Measurements from ENCODE around the gene USP17L15.
"Not testable (repeated sequence)": the region's sequence is repeated elsewhere in the genome, so short reads cannot be mapped to it uniquely, and the experiment has no call there.

The USP17L15 gene

DNA sequence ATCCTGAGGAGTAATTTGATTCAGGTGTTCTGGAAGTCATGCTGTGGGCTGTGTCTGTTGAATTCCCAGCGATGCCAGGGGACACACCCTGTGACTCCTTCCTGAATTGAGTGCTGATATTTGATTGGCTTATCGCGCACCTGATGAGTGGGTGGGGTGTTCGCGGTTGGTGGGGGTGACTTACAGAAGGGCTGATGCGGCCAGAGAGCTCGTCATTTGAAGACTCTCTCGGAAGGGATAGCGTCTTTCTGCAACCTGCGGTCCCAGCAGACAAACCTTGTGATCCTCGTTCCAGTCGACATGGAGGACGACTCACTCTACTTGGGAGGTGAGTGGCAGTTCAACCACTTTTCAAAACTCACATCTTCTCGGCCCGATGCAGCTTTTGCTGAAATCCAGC lies at the start of gene USP17L15:
Gene USP17L15, plus strand, starts transcription at position 301 of the 400 bp plus-strand sequence. Its CDS starts 0 bp downstream, at position 301.
- not testable (repeated sequence) for H3K27ac ChIP-seq

GRCh38 chr4:9210357-9210756 lies 23.8 kb upstream of the USP17L15 start, which contains the start of gene USP17L10:
USP17L10 (plus strand) TSS chr4:9210657; CDS start chr4:9210657, 0 bp downstream.
- H3K27ac ChIP-seq: not testable (repeated sequence)

GRCh38 chr4:9214701-9215100 lies 19.5 kb upstream of the USP17L15 start:
- not testable (repeated sequence) for H3K27ac ChIP-seq

DNA sequence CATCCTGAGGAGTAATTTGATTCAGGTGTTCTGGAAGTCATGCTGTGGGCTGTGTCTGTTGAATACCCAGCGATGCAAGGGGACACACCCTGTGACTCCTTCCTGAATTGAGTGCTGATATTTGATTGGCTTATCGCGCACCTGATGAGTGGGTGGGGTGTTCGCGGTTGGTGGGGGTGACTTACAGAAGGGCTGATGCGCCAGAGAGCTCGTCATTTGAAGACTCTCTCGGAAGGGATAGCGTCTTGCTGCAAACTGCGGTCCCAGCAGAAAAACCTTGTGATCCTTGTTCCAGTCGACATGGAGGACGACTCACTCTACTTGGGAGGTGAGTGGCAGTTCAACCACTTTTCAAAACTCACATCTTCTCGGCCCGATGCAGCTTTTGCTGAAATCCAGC lies 19.1 kb upstream of the USP17L15 start, which contains the start of gene USP17L11:
Gene USP17L11, plus strand, starts transcription at position 301 of the 400 bp plus-strand sequence. Its CDS starts 0 bp downstream, at position 301.
- not testable (repeated sequence) for H3K27ac ChIP-seq

- H3K27ac ChIP-seq: not testable (repeated sequence)
Measured at GRCh38 chr4:9219852-9220251, 14.3 kb upstream of the USP17L15 start, which contains the start of gene USP17L12. USP17L12 (plus strand) TSS chr4:9220152; CDS start chr4:9220152, 0 bp downstream.

DNA sequence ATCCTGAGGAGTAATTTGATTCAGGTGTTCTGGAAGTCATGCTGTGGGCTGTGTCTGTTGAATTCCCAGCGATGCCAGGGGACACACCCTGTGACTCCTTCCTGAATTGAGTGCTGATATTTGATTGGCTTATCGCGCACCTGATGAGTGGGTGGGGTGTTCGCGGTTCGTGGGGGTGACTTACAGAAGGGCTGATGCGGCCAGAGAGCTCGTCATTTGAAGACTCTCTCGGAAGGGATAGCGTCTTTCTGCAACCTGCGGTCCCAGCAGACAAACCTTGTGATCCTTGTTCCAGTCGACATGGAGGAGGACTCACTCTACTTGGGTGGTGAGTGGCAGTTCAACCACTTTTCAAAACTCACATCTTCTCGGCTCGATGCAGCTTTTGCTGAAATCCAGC lies 9.6 kb upstream of the USP17L15 start, which contains the start of gene USP17L13:
Gene USP17L13, plus strand, starts transcription at position 301 of the 400 bp plus-strand sequence. Its CDS starts 0 bp downstream, at position 301.
- not testable (repeated sequence) for H3K27ac ChIP-seq

GRCh38 chr4:9230249-9230648 lies 3.9 kb upstream of the USP17L15 start:
- H3K27ac ChIP-seq: not testable (repeated sequence)

GRCh38 chr4:9238461-9238860 lies 4.3 kb downstream of the USP17L15 start:
- H3K27ac ChIP-seq: not testable (repeated sequence)

GRCh38 chr4:9243579-9243978 lies 9.4 kb downstream of the USP17L15 start, which contains the start of gene USP17L17:
USP17L17 (plus strand) TSS chr4:9243879; CDS start chr4:9243879, 0 bp downstream.
- not testable (repeated sequence) for H3K27ac ChIP-seq

DNA sequence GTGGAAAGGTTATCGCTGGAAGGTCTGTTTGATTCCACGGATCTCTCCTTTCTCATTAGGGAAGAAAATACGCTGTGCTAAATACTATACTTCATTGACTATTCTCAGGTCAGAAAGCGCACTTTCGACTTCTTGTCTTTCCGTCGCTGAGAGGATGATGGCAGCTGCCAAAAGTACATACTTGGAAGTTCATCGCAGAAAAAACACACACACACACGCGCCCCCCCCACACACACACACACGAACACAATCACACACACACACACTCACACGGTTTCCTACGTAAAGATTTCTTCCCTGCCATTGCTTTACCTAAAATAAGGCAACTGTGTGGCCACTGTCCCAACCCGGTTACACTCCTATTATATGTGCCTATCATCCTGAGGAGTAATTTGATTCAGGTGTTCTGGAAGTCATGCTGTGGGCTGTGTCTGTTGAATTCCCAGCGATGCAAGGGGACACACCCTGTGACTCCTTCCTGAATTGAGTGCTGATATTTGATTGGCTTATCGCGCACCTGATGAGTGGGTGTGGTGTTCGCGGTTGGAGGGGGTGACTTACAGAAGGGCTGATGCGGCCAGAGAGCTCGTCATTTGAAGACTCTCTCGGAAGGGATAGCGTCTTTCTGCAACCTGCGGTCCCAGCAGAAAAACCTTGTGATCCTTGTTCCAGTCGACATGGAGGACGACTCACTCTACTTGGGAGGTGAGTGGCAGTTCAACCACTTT lies 13.9 kb downstream of the USP17L15 start, which contains the start of gene USP17L18:
Gene USP17L18, plus strand, starts transcription at position 678 of the 728 bp plus-strand sequence. Its CDS starts 0 bp downstream, at position 678.
- H3K27ac ChIP-seq: not testable (repeated sequence)

- not testable (repeated sequence) for H3K27ac ChIP-seq
Measured at GRCh38 chr4:9253078-9253477, 18.9 kb downstream of the USP17L15 start, which contains the start of gene USP17L19. USP17L19 (plus strand) TSS chr4:9253378; CDS start chr4:9253378, 0 bp downstream.

GRCh38 chr4:9257824-9258223 lies 23.6 kb downstream of the USP17L15 start, which contains the start of gene USP17L20:
USP17L20 (plus strand) TSS chr4:9258124; CDS start chr4:9258124, 0 bp downstream.
- H3K27ac ChIP-seq: not testable (repeated sequence)

DNA sequence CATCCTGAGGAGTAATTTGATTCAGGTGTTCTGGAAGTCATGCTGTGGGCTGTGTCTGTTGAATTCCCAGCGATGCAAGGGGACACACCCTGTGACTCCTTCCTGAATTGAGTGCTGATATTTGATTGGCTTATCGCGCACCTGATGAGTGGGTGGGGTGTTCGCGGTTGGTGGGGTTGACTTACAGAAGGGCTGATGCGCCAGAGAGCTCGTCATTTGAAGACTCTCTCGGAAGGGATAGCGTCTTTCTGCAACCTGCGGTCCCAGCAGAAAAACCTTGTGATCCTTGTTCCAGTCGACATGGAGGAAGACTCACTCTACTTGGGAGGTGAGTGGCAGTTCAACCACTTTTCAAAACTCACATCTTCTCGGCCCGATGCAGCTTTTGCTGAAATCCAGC lies 28.4 kb downstream of the USP17L15 start, which contains the start of gene USP17L21:
Gene USP17L21, plus strand, starts transcription at position 301 of the 400 bp plus-strand sequence. Its CDS starts 0 bp downstream, at position 301.
- not testable (repeated sequence) for H3K27ac ChIP-seq

- H3K27ac ChIP-seq: not testable (repeated sequence)
Measured at GRCh38 chr4:9267319-9267718, 33.1 kb downstream of the USP17L15 start, which contains the start of gene USP17L22. USP17L22 (plus strand) TSS chr4:9267619; CDS start chr4:9267619, 0 bp downstream.

DNA sequence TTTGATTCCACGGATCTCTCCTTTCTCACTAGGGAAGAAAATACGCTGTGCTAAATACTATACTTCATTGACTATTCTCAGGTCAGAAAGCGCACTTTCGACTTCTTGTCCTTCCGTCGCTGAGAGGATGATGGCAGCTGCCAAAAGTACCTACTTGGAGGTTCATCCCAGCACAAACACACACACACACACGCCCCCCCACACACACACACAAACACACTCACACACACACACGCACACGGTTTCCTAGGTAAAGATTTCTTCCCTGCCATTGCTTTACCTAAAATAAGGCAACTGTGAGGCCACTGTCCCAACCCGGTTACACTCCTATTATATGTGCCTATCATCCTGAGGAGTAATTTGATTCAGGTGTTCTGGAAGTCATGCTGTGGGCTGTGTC lies 37.5 kb downstream of the USP17L15 start:
- H3K27ac ChIP-seq: not testable (repeated sequence)

Data from C4-2B (cell line).